ENCODE measurements around the gene CHRM5.

The CHRM5 gene

GRCh38 chr15:34031987-34032760 lies 63.9 kb downstream of the CHRM5 start:
- no peak for TF ChIP-seq CTCF (conservative IDR thresholded peaks at IDR 0.05; ENCODE audit: low read depth, low read length)
- no peak overlapping the region for H3K27ac ChIP-seq
- peaks cover 8% of the 10 kb centered on the region; the same call in 1 of the 2 replicates for H3K79me2 ChIP-seq (ENCODE audit: insufficient read depth, low read depth)
- H2AFZ ChIP-seq (ENCODE audit: low read depth): no peak overlapping the region
- no peaks in the 10 kb centered on the region for H3K27me3 ChIP-seq (ENCODE audit: insufficient read depth, low read depth)
- H3K36me3 ChIP-seq (ENCODE audit: insufficient read depth): no peaks in the 10 kb centered on the region
- H3K4me3 ChIP-seq (IDR thresholded peaks at IDR 0.05; ENCODE audit: insufficient read depth, low read depth, low read length): no peak overlapping the region
- H4K20me1 ChIP-seq (ENCODE audit: insufficient read depth): no peaks in the 10 kb centered on the region
- no peak overlapping the region for H3K9ac ChIP-seq
- H3K4me1 ChIP-seq (ENCODE audit: low read depth, poor library complexity, severe bottlenecking): peaks cover 9% of the 10 kb centered on the region
- no peak overlapping the region for H3K4me2 ChIP-seq

GRCh38 chr15:34038023-34038870 lies 70.0 kb downstream of the CHRM5 start:
- Histone ChIP-seq H3K4me3 (IDR thresholded peaks at IDR 0.05; ENCODE audit: insufficient read depth, low read depth, low read length) (peak overlapping the region; percentile 1), H3K79me2 (ENCODE audit: insufficient read depth, low read depth) (peaks cover 14% of the 10 kb centered on the region; the same call in 1 of the 2 replicates), H3K4me1 (ENCODE audit: low read depth, poor library complexity, severe bottlenecking) (peaks cover 36% of the 10 kb centered on the region), H4K20me1 (ENCODE audit: insufficient read depth) (no peaks in the 10 kb centered on the region), H3K9ac (peak overlapping the region; percentile 95), H3K36me3 (ENCODE audit: insufficient read depth) (no peaks in the 10 kb centered on the region), H3K27me3 (ENCODE audit: insufficient read depth, low read depth) (no peaks in the 10 kb centered on the region), H2AFZ (ENCODE audit: low read depth) (peak overlapping the region; percentile 89), H3K27ac (peak overlapping the region; percentile 92), H3K4me2 (peak overlapping the region; percentile 81)
- TF ChIP-seq CTCF (conservative IDR thresholded peaks at IDR 0.05; ENCODE audit: low read depth, low read length): no peak

GRCh38 chr15:34038871-34039789 lies 70.8 kb downstream of the CHRM5 start, which contains the start of gene AVEN:
Gene AVEN, minus strand, starts transcription at chr15:34039204. Its CDS starts 158 bp downstream, at chr15:34039046.
- H3K4me1 ChIP-seq (ENCODE audit: low read depth, poor library complexity, severe bottlenecking): peaks cover 36% of the 10 kb centered on the region
- H3K27ac ChIP-seq: peak within 1 kb of the TSS; percentile 92
- peak within 1 kb of the TSS; percentile 89 for H3K4me2 ChIP-seq
- no peaks in the 10 kb centered on the region for H4K20me1 ChIP-seq (ENCODE audit: insufficient read depth)
- H3K9ac ChIP-seq: peak within 1 kb of the TSS; percentile 95
- H3K27me3 ChIP-seq (ENCODE audit: insufficient read depth, low read depth): no peaks in the 10 kb centered on the region
- H2AFZ ChIP-seq (ENCODE audit: low read depth): peak within 1 kb of the TSS; percentile 89
- TF ChIP-seq CTCF (conservative IDR thresholded peaks at IDR 0.05; ENCODE audit: low read depth, low read length): no peak
- peak within 1 kb of the TSS; percentile 1 for H3K4me3 ChIP-seq (IDR thresholded peaks at IDR 0.05; ENCODE audit: insufficient read depth, low read depth, low read length)
- H3K79me2 ChIP-seq (ENCODE audit: insufficient read depth, low read depth): peaks cover 14% of the 10 kb centered on the region; the same call in 1 of the 2 replicates
- H3K36me3 ChIP-seq (ENCODE audit: insufficient read depth): no peaks in the 10 kb centered on the region

GRCh38 chr15:34039790-34040113 lies 71.5 kb downstream of the CHRM5 start:
- Histone ChIP-seq H3K36me3 (ENCODE audit: insufficient read depth) (no peaks in the 10 kb centered on the region), H3K27me3 (ENCODE audit: insufficient read depth, low read depth) (no peaks in the 10 kb centered on the region), H4K20me1 (ENCODE audit: insufficient read depth) (no peaks in the 10 kb centered on the region), H2AFZ (ENCODE audit: low read depth) (peak overlapping the region; percentile 79), H3K9ac (peak overlapping the region; percentile 95), H3K4me3 (IDR thresholded peaks at IDR 0.05; ENCODE audit: insufficient read depth, low read depth, low read length) (no peak overlapping the region), H3K79me2 (ENCODE audit: insufficient read depth, low read depth) (peaks cover 14% of the 10 kb centered on the region; the same call in 1 of the 2 replicates), H3K4me1 (ENCODE audit: low read depth, poor library complexity, severe bottlenecking) (peaks cover 36% of the 10 kb centered on the region), H3K4me2 (peak overlapping the region; percentile 89), H3K27ac (peak overlapping the region; percentile 92)
- no peak for TF ChIP-seq CTCF (conservative IDR thresholded peaks at IDR 0.05; ENCODE audit: low read depth, low read length)
